Spleen (tissue), 11 donors: ENCODE results near the gene THAP7. TPM values are rescaled to one million over a fixed set of nuclear protein-coding genes. Genes with fewer than 3 reads are reported as not detected.
A peak's percentile ranks its signal among the peaks of the same experiment; 100 is the strongest.

ENCODE experiments used
- DNase-seq: peaks from one replicate; pipeline ENCODE4 v3.0.0-alpha.2; 2020
- H3K27ac ChIP-seq, 8 donors: fragments of 200-600 bp; sonication (generic) in 7 of 8; 1 replicate in 4 of 8; 2 replicates in 4 of 8; pipeline versions ENCODE4 v1.5.0 to v1.8.0; 2016 to 2021; ENCODE audit warnings: inconsistent platforms in 4 of 8, mild to moderate bottlenecking in 4 of 8, moderate library complexity in 1 of 8
- H3K27me3 ChIP-seq, 7 donors: fragments of 200-600 bp; sonication (generic) in 6 of 7; replicated peaks in 1 of 7; 1 replicate in 4 of 7; 2 replicates in 3 of 7; pipeline versions ENCODE4 v1.5.0 to v1.8.0; 2016 to 2021; ENCODE audit warnings: inconsistent platforms in 3 of 7, mild to moderate bottlenecking in 1 of 7
- H3K36me3 ChIP-seq, 6 donors: fragments of 200-600 bp; sonication (generic) in 5 of 6; 1 replicate in 4 of 6; 2 replicates in 2 of 6; pipeline versions ENCODE4 v1.5.0 to v1.8.0; 2016 to 2021; ENCODE audit warnings: inconsistent platforms in 2 of 6
- H3K4me1 ChIP-seq, 6 donors: fragments of 200-600 bp; sonication (generic) in 5 of 6; 1 replicate in 3 of 6; 2 replicates in 3 of 6; pipeline versions ENCODE4 v1.5.0 to v1.8.0; 2016 to 2021; ENCODE audit warnings: inconsistent platforms in 3 of 6
- H3K4me3 ChIP-seq, 8 donors: fragments of 200-600 bp; sonication (generic) in 7 of 8; 1 replicate in 4 of 8; 2 replicates in 4 of 8; pipeline versions ENCODE4 v1.5.0 to v1.8.0; 2016 to 2021; ENCODE audit warnings: inconsistent platforms in 4 of 8, mild to moderate bottlenecking in 4 of 8, moderate library complexity in 2 of 8
- H3K9me3 ChIP-seq, 8 donors: fragments of 200-600 bp; sonication (generic) in 7 of 8; 1 replicate in 4 of 8; 2 replicates in 4 of 8; pipeline versions ENCODE4 v1.5.0 to v1.8.0; 2016 to 2021; ENCODE audit warnings: inconsistent platforms in 4 of 8
- POLR2A ChIP-seq, 3 donors: fragments of 450-650 bp; IDR thresholded peaks; one replicate each; pipeline ENCODE4 v1.5.1; 2017; ENCODE audit warnings: antibody characterized with exemption in 3 of 3, mild to moderate bottlenecking in 1 of 3
- POLR2AphosphoS5 ChIP-seq, 3 donors: sonication (generic); formaldehyde crosslinking; IDR thresholded peaks; one replicate each; pipeline ENCODE4 v1.5.1; 2017; ENCODE audit warnings: antibody characterized with exemption in 3 of 3
- WGBS, 5 donors: extraction: QIAGEN DNeasy Blood & Tissue Kit in 3 of 5; methylation state at CpG; one replicate each; pipeline versions ENCODE4 v1.1.5 to v1.1.7; 2013 to 2018; 5-methylcytosine and 5-hydroxymethylcytosine counted together
- intact Hi-C: fragments of 100-400 bp; cut with DNase I; formaldehyde crosslinking; loops from one replicate; pipeline ENCODE4 v1.15.0; 2023; ENCODE audit warnings: low total_unique reads
- polyA plus RNA-seq, 3 donors: library from polyadenylated mRNA; stranded (reverse); fragments of 200-250 nt; gene quantifications; one replicate each; pipeline ENCODE4 v1.2.1, GENCODE V29; 2013
- total RNA-seq, 7 donors: library from RNA; depleted of rRNA in 3 of 7; stranded (reverse); fragments of >200 nt in 3 of 7; fragmentation: NEBNext Ultra II Directional in 4 of 7; extraction: Animal tissue kit (Norgen Biotek cat#: 25700) in 4 of 7; gene quantifications; one replicate each; pipeline versions ENCODE4 v1.1.0 to v1.2.1, GENCODE V29; 2016 to 2021
- TF ChIP-seq, protein P1 (sequence below), 11 experiments: fragments of 200-600 bp in 7 of 11; fragments of 450-650 bp in 4 of 11; sonication (generic) in 4 of 11; IDR thresholded peaks in 8 of 11; conservative IDR thresholded peaks in 3 of 11; 1 replicate in 7 of 11; 2 replicates in 4 of 11; pipeline versions ENCODE4 v1.4.0 to v1.8.0; 2016 to 2021; ENCODE audit warnings: antibody characterized with exemption in 11 of 11, inconsistent platforms in 4 of 11, mild to moderate bottlenecking in 1 of 11
- donor health status: healthy with polysubstance abuse.
- donor health status: DM: no; HTN: no; CAD: no; lungs with moderate emphysema.
- donor health status: DM: no; HTN: no; CAD: no.
- donor health status: Bipolar disorder and iron deficiency.
- donor health status: healthy.
- donor health status: DM: no; HTN: no; CAD: no.
- donor health status: DM: yes; HTN: yes; CAD: no.

The THAP7 gene
- total and polyA plus RNA-seq, 10 donors = 16.7 to 53.3 (median 29.6) TPM

GRCh38 chr22:21032037-21032867, 30.3 kb upstream of the THAP7 start, which contains the start of gene SLC7A4:
Gene SLC7A4, minus strand, starts transcription at chr22:21032561. Its CDS starts 749 bp downstream, at chr22:21031812.
- peaks cover 0 to 49% (median 15%) of the 10 kb centered on the region in 7 donors for H3K27me3 ChIP-seq
- H3K36me3 ChIP-seq = no peaks in the 10 kb centered on the region
- H3K27ac ChIP-seq = peak within 1 kb of the TSS in 2 of 8 donors; percentile 3
- TF ChIP-seq, protein P1, sequence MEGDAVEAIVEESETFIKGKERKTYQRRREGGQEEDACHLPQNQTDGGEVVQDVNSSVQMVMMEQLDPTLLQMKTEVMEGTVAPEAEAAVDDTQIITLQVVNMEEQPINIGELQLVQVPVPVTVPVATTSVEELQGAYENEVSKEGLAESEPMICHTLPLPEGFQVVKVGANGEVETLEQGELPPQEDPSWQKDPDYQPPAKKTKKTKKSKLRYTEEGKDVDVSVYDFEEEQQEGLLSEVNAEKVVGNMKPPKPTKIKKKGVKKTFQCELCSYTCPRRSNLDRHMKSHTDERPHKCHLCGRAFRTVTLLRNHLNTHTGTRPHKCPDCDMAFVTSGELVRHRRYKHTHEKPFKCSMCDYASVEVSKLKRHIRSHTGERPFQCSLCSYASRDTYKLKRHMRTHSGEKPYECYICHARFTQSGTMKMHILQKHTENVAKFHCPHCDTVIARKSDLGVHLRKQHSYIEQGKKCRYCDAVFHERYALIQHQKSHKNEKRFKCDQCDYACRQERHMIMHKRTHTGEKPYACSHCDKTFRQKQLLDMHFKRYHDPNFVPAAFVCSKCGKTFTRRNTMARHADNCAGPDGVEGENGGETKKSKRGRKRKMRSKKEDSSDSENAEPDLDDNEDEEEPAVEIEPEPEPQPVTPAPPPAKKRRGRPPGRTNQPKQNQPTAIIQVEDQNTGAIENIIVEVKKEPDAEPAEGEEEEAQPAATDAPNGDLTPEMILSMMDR (IDR thresholded peaks at IDR 0.05 in 8 of 11, conservative IDR thresholded peaks at IDR 0.05 in 3 of 11) = no peak
- no peak for TF ChIP-seq POLR2AphosphoS5 (IDR thresholded peaks at IDR 0.05)
- TF ChIP-seq POLR2A (IDR thresholded peaks at IDR 0.05) = no peak
- 8 to 15% (median 9%) methylated on average over 36 to 59 of the region's 59 CpGs for WGBS, 5 donors
- peak within 1 kb of the TSS in 7 of 8 donors; percentile 17 to 62 (median 27) for H3K4me3 ChIP-seq
- H3K9me3 ChIP-seq = no peaks in the 10 kb centered on the region
- intact Hi-C loops = no loop called here
- H3K4me1 ChIP-seq = peaks cover 4 to 20% (median 10%) of the 10 kb centered on the region in 6 donors
- peak; percentile 70 for DNase-seq

GRCh38 chr22:21031545-21032036, 29.7 kb upstream of the THAP7 start:
- Histone ChIP-seq H3K9me3 (no peaks in the 10 kb centered on the region), H3K4me1 (peaks cover 4 to 20% (median 10%) of the 10 kb centered on the region in 6 donors), H3K36me3 (no peaks in the 10 kb centered on the region), H3K27ac (no peak overlapping the region), H3K4me3 (peak overlapping the region in 3 of 8 donors; percentile 25 to 62 (median 27)), H3K27me3 (peaks cover 0 to 49% (median 15%) of the 10 kb centered on the region in 7 donors)
- WGBS, 5 donors = 85 to 100% (median 92%) methylated on average over 4 to 18 of the region's 18 CpGs
- peak; percentile 56 for DNase-seq
- intact Hi-C loops = no loop called here
- no peak for TF ChIP-seq POLR2AphosphoS5 (IDR thresholded peaks at IDR 0.05)
- TF ChIP-seq POLR2A (IDR thresholded peaks at IDR 0.05) = no peak
- TF ChIP-seq, protein P1 (IDR thresholded peaks at IDR 0.05 in 8 of 11, conservative IDR thresholded peaks at IDR 0.05 in 3 of 11) = no peak

GRCh38 chr22:21030621-21031544, 29.0 kb upstream of the THAP7 start:
- no peak overlapping the region for H3K4me3 ChIP-seq
- intact Hi-C loops = no loop called here
- peaks cover 4 to 23% (median 10%) of the 10 kb centered on the region in 6 donors for H3K4me1 ChIP-seq
- 88 to 94% (median 92%) methylated on average over 38 to 40 of the region's 40 CpGs for WGBS, 5 donors
- peak; percentile 67 for DNase-seq
- no peaks in the 10 kb centered on the region for H3K36me3 ChIP-seq
- no peaks in the 10 kb centered on the region for H3K9me3 ChIP-seq
- TF ChIP-seq, protein P1 (IDR thresholded peaks at IDR 0.05 in 8 of 11, conservative IDR thresholded peaks at IDR 0.05 in 3 of 11) = no peak
- no peak for TF ChIP-seq POLR2A (IDR thresholded peaks at IDR 0.05)
- no peak for TF ChIP-seq POLR2AphosphoS5 (IDR thresholded peaks at IDR 0.05)
- peaks cover 0 to 49% (median 15%) of the 10 kb centered on the region in 7 donors for H3K27me3 ChIP-seq
- H3K27ac ChIP-seq = no peak overlapping the region
